Kidney (tissue), 14 donors: ENCODE results near the gene FPR2. TPM values are rescaled to one million over a fixed set of nuclear protein-coding genes. Genes with fewer than 3 reads are reported as not detected.
"Not testable (repeated sequence)": the region's sequence is repeated elsewhere in the genome, so short reads cannot be mapped to it uniquely, and the experiment has no call there.

ENCODE experiments used
- DNase-seq, 5 donors: peaks; one replicate each; pipeline ENCODE4 v3.0.0-alpha.2; 2013 to 2020
- FAIRE-seq: peaks from 2 replicates; lab custom pipeline; 2012; peaks lifted over from hg19 to GRCh38; lab: Jason Lieb, UNC
- H3K27ac ChIP-seq, 2 donors: one replicate each; pipeline ENCODE4 v1.7.0; 2013; ENCODE audit warnings: low read depth in 2 of 2, low read length in 2 of 2, inconsistent platforms in 1 of 2
- H3K27me3 ChIP-seq: one replicate; pipeline ENCODE4 v1.7.1; 2013; ENCODE audit warnings: low read length, inconsistent platforms; ENCODE audit not compliant: control insufficient read depth, insufficient read depth
- H3K36me3 ChIP-seq, 3 donors: one replicate each; pipeline versions ENCODE4 v1.7.0 to v1.7.1; 2013; ENCODE audit warnings: low read length in 3 of 3, control low read depth in 1 of 3, inconsistent platforms in 1 of 3; ENCODE audit not compliant: insufficient read depth in 3 of 3, control insufficient read depth in 2 of 3
- H3K4me1 ChIP-seq, 3 donors: one replicate each; pipeline versions ENCODE4 v1.7.0 to v1.7.1; 2013; ENCODE audit warnings: low read length in 3 of 3, inconsistent platforms in 1 of 3, low read depth in 1 of 3; ENCODE audit not compliant: control insufficient read depth in 2 of 3, insufficient read depth in 2 of 3
- H3K4me3 ChIP-seq, 3 donors: one replicate each; pipeline versions ENCODE4 v1.7.0 to v1.8.1; 2013; ENCODE audit warnings: low read length in 3 of 3, control low read depth in 1 of 3, inconsistent platforms in 1 of 3
- H3K9ac ChIP-seq, 3 donors: one replicate each; pipeline versions ENCODE4 v1.7.0 to v1.7.1; 2013; ENCODE audit warnings: low read length in 3 of 3, control low read depth in 1 of 3, inconsistent platforms in 1 of 3
- H3K9me3 ChIP-seq, 3 donors: one replicate each; pipeline versions ENCODE4 v1.7.0 to v1.7.1; 2013; ENCODE audit warnings: low read length in 3 of 3, control low read depth in 1 of 3, inconsistent platforms in 1 of 3; ENCODE audit not compliant: control insufficient read depth in 2 of 3, insufficient read depth in 1 of 3
- CTCF ChIP-seq: IDR thresholded peaks from 3 replicates; pipeline ENCODE4 v1.5.1; 2012; ENCODE audit warnings: mild to moderate bottlenecking, moderate library complexity, borderline replicate concordance; ENCODE audit not compliant: insufficient read depth; ENCODE audit errors: extremely low read depth
- intact Hi-C: fragments of 100-400 bp; cut with DNase I; formaldehyde crosslinking; loops from one replicate; pipeline ENCODE4 v1.11.1; 2022
- polyA plus RNA-seq: library from polyadenylated mRNA; stranded (reverse); fragments of 350-450 nt; fragmentation: Illumina TruSeq; extraction: RNeasy Lipid Tissue Mini Kit (QIAGEN cat#74804); gene quantifications from one replicate; pipeline ENCODE4 v1.2.3, GENCODE V29; 2014; ENCODE audit warnings: low read depth, low replicate concordance; ENCODE audit not compliant: insufficient read depth
- total RNA-seq: library from RNA; stranded (reverse); fragmentation: NEBNext Ultra II Directional; extraction: Animal tissue kit (Norgen Biotek cat#: 25700); gene quantifications from one replicate; pipeline ENCODE4 v1.2.1, GENCODE V29; 2021
- donor health status: control.
- donor health status: control.
- donor health status: control.
- donor health status: control.
- donor health status: control.
- donor health status: DM: yes; HTN: yes; CAD: no.
- donor health status: Normal renal cell carcinoma (clear cell type).

Gene FPR2
- total and polyA plus RNA-seq, 2 donors from 2014 or later, result 2.3 TPM; not detected in 1

GRCh38 chr19:51765086-51765485, 4.1 kb downstream of the FPR2 start:
- TF ChIP-seq CTCF, result no peak
- FAIRE-seq, result no peak
- Histone ChIP-seq H3K4me1 (no peaks in the 10 kb centered on the region), H3K36me3 (no peaks in the 10 kb centered on the region), H3K9me3 (no peaks in the 10 kb centered on the region), H3K4me3 (no peak overlapping the region), H3K9ac (no peak overlapping the region), H3K27ac (no peak overlapping the region), H3K27me3 (no peaks in the 10 kb centered on the region)
- no peak for DNase-seq
- intact Hi-C loops, result no loop called here

GRCh38 chr19:51766461-51766860, 5.5 kb downstream of the FPR2 start:
- DNase-seq (no peak), FAIRE-seq (no peak)
- no peak overlapping the region for H3K9ac ChIP-seq
- H3K27ac ChIP-seq, result no peak overlapping the region
- H3K4me3 ChIP-seq, result no peak overlapping the region
- no peaks in the 10 kb centered on the region for H3K4me1 ChIP-seq
- no peak for TF ChIP-seq CTCF
- no peaks in the 10 kb centered on the region for H3K36me3 ChIP-seq
- no peaks in the 10 kb centered on the region for H3K9me3 ChIP-seq
- no peaks in the 10 kb centered on the region for H3K27me3 ChIP-seq
- intact Hi-C loops, result no loop called here

- H3K9me3 ChIP-seq, result no peaks in the 10 kb centered on the region
- no peak overlapping the region for H3K27ac ChIP-seq
- DNase-seq (no peak), FAIRE-seq (no peak)
- no peaks in the 10 kb centered on the region for H3K4me1 ChIP-seq
- no peak overlapping the region for H3K4me3 ChIP-seq
- no peak for TF ChIP-seq CTCF
- no peak overlapping the region for H3K9ac ChIP-seq
- intact Hi-C loops, result no loop called here
- no peaks in the 10 kb centered on the region for H3K27me3 ChIP-seq
- no peaks in the 10 kb centered on the region for H3K36me3 ChIP-seq
These were observed 10.6 kb downstream of the FPR2 start for GRCh38 chr19:51771376-51772130.

- H3K27ac ChIP-seq, result no peak overlapping the region
- no peaks in the 10 kb centered on the region for H3K9me3 ChIP-seq
- no peaks in the 10 kb centered on the region for H3K27me3 ChIP-seq
- DNase-seq (no peak), FAIRE-seq (no peak)
- no peaks in the 10 kb centered on the region for H3K36me3 ChIP-seq
- H3K4me1 ChIP-seq, result no peaks in the 10 kb centered on the region
- no peak overlapping the region for H3K4me3 ChIP-seq
- intact Hi-C loops, result no loop called here
- no peak overlapping the region for H3K9ac ChIP-seq
- TF ChIP-seq CTCF, result no peak
These were observed 12.0 kb downstream of the FPR2 start for GRCh38 chr19:51772977-51773376.

- FAIRE-seq, H3K36me3 ChIP-seq, H3K9me3 ChIP-seq, H3K27ac ChIP-seq, intact Hi-C loops, DNase-seq, H3K4me1 ChIP-seq, H3K9ac ChIP-seq, H3K4me3 ChIP-seq, H3K27me3 ChIP-seq: not testable (repeated sequence)
These were observed 15.6 kb downstream of the FPR2 start for GRCh38 chr19:51776561-51776960.
